Skin of body (tissue), 3 donors: ENCODE data around the gene PLAC8L1. TPM values are rescaled to one million over a fixed set of nuclear protein-coding genes. Genes with fewer than 3 reads are reported as not detected.

Experiments used
- DNase-seq: peaks from one replicate; lab custom pipeline; 2025; lab: John Stamatoyannopoulos, UW
- small RNA-seq: library from RNA; depleted of rRNA; stranded (forward); fragments of <200 nt; gene quantifications from one replicate; pipeline ENCODE3, GENCODE V24; 2014; ENCODE audit warnings: low replicate concordance
- total RNA-seq: library from RNA; depleted of rRNA; stranded (reverse); fragments of >200 nt; gene quantifications from one replicate; pipeline ENCODE4 v1.2.3, GENCODE V29; 2014

Gene PLAC8L1
- total RNA-seq, 1 donor from 2014 or later, result not detected

DNA sequence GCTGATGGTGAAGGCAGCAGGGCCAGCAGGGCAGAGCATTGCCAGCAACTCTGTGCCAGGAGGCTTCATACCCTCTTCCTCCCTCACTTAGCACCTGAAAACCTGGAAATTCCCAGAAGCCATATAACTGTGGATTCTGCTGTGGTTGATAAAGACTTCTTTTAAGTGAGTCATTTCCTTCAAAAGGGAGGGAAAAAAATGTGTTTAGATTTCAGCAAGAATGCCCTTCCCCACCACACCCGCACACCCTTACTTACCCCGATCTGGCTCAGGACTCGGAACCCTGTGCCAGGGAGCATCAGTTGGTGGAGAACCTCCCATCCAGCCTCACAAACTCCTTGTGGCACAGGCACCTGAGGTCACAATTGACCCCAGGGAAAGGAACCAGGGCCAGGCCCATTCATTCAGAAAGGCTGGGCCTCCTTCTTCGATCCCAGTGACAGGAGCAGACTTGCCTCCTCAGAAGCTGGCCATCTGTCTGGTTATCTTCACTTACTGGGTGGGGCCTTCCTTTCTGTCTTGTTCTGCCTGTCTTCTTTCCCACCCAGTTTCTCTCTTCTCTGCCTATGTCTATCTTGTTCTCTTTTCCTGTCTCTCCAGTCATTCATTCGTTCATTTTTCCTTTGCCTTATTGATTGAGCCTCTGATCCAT is 62.6 kb downstream of the PLAC8L1 start:
- no peak for DNase-seq

DNA sequence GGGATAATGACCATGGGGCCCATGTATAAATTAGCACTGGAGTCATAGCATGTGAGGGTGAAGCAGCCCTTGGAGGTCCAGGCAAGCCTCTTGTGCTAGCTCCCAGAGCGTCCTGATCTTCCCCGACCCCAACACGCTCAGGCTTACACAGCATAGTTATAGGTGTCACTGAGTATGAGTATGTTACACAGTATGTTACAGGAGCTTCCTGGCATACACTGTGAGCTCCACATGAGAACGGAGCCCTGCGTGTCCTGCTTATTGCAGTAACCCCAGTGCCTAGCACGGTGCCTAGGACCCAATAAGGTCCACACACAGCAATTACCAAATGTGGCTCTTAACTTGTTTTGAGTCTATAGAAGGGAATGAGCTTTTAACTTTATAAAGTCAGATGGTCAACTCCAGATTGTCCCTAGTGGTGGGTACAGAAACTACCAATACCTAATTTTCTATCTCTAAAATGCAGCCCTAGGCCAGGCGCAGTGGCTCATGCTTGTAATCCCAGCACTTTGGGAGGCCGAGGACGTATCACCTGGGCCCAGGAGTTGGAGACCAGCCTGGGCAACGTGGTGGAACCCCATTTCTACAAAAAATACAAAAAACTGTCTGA is 64.1 kb downstream of the PLAC8L1 start:
- DNase-seq, result no peak

DNA sequence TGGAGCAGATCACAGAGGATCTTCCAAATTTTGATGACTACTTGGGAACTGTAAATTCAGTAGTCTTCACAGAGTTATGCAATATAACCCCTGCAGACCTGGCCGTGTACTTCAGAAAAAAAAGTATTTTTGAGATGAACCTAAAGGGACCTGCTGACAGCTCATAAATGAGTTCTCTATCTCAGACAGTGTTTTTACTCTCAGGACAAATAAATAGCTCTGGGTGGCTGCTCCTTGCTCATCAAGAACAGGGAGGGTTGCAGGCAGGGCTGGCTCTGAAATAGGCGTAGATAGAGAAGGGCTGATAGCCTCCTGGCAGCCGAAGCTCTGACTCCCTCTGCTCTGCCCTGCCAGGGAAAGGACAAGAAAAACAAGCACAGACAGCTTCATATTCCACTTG is 64.8 kb downstream of the PLAC8L1 start:
- DNase-seq, result no peak

DNA sequence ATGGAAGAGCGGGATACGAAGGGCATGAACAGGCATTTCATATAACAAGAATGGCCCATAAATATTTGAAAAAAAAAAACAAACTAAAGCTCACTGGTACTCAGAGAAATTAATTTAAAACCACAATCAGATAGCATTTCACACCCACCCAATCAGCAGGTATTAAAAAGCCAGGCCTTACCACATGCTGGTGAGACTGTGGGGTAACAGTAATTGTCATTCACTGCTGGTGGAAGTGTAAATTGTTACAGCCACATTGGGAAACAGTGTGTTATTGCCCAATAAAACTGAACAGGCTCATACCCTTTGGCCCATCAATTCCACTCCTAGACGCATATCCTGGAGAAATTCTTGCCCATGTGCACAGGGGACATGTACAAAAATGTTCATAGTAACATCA is 66.0 kb downstream of the PLAC8L1 start:
- no peak for DNase-seq

DNA sequence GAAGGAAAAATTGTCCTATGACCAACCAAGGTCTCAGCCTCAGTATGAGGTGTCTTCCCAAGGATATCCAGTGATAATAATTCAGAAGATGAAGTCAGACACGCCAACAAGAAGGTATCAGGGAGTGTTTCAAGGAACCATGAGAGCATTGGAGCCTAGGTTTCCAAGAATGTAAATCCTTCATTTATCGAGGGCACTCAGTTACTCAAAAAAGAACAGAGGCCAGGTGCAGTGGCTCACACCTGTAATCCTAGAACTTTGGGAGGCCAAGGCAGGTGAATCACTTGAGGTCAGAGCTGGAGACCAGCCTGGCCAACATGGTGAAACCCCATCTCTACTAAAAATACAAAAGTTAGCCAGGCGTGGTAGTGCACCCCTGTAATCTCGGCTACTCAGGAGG is 70.8 kb downstream of the PLAC8L1 start:
- DNase-seq, result no peak

Small RNA genes within 50 kb of the gene (small RNA-seq; reads per million reads assigned to genes)
- gene AC091959.1, result not detected

Other genes with a start within 250 kb of the PLAC8L1 start
- not detected for gene GRXCR2, start 232.6 kb downstream of the PLAC8L1 start, total RNA-seq
- gene SH3RF2, start 169.0 kb downstream of the PLAC8L1 start, total RNA-seq, result 9.8 TPM
- gene LARS1, start 77.1 kb upstream of the PLAC8L1 start, total RNA-seq, result 101 TPM
- 34.9 TPM for gene RBM27, start 98.0 kb upstream of the PLAC8L1 start, total RNA-seq
- gene POU4F3, start 233.3 kb upstream of the PLAC8L1 start, total RNA-seq, result 0.10 TPM